ENCODE measurements around the gene C15orf39.

Gene C15orf39

GRCh38 chr15:75172284-75172820, 29.3 kb upstream of the C15orf39 start:
- DNase-seq (ENCODE audit: low read depth, low spot score): no peak

DNA sequence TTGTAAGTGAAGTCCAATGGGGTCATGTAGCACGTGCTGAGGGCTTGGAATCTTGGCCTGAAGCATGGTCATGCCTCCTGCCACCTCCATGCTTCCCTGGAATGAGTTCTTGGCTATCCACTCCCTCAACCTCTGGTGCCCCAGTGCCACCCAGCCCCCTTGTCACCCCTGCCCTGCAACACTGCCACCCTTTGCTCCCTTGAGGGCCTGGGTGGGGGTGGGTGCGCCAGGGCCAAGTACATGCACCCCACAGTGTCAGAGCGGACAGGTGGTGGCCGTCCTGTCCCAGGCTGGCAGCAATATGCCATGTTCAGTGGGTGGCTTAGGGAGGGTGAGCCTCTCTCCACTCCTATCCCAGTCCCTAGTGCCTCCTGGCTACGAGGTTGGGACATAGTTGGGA, 27.6 kb upstream of the C15orf39 start:
- DNase-seq (ENCODE audit: low read depth, low spot score): no peak

DNA sequence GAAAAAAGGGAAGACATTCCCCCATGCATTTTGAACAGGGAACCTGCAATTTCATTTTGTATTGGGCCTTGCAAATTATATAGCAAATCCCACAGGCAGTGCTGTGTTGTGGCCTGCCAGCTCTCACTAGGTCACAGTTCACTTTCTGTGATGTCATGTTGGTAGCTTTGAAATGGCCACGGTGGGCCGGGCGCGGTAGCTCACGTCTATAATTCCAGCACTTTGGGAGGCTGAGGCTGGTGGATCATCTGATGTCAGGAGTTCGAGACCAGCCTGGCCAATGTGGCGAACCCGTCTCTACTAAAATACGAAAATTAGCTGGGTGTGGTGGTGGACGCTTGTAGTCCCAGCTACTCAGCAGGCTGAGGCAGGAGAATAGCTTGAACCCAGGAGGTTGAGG, 27.0 kb upstream of the C15orf39 start:
- no peak for DNase-seq (ENCODE audit: low read depth, low spot score)

DNA sequence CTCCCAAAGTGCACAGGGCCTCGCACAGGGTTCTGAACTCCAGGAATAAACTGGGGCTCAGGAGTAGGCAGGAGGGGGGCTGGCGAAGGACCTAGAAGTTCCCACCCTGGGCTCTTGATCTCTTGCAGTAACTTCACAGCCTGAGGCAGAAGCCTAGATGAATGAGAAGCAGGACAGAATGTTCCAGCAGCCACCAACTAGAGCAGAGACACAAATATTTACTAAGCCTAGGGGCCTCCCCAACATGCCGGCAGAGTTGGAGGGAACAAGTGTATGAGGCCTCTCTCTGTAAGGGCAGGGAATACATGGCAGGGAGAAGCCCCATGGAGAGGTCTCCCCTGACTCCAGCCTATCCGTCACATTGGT, 25.3 kb upstream of the C15orf39 start:
- DNase-seq (ENCODE audit: low read depth, low spot score): no peak

- DNase-seq (ENCODE audit: low read depth, low spot score): no peak
These were observed 24.2 kb upstream of the C15orf39 start for GRCh38 chr15:75177360-75178071.

GRCh38 chr15:75178171-75178937, 23.3 kb upstream of the C15orf39 start:
- DNase-seq (ENCODE audit: low read depth, low spot score): no peak

DNA sequence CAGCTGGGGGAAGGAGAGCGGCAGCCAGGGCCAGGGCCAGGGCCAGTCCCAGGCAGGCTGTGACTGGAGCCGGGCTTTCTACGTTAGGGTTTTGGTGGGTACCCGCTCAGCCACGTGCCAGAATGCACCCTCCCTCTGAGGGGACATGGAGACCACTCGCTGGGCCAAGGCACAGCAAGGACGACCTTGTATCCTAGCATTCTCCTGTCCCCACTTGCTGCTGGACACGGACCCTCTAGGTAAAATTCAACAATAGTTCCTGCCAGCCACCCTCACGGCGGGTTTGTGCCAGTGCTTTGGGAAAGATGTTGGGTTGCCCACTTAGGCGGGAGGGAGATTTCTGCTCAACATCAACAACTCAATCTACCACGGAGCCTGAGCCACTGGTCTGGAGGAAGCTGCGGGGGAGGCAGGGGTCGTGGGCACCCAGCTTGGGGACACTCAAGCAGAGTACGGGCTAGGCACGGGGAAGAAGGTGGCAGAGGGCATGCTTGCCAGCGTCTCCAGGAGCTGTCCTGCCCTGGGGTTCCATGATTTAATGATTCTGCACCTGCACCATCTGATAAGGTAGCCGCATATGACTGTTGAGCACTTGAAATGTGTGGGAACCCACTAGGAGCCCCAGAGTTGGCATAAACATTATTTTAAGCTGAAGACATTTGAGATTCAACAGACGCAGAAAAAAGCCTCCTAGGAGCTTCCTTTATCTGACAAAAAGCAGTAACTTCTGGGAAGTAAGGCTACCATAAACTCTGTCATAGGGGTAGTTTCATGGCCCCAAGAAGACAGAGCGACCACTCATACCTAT, 22.5 kb upstream of the C15orf39 start:
- DNase-seq (ENCODE audit: low read depth, low spot score): no peak

- DNase-seq (ENCODE audit: low read depth, low spot score): no peak
These were observed 21.9 kb upstream of the C15orf39 start for GRCh38 chr15:75179746-75180140.

GRCh38 chr15:75181780-75182179, 19.9 kb upstream of the C15orf39 start:
- no peak for DNase-seq (ENCODE audit: low read depth, low spot score)

DNA sequence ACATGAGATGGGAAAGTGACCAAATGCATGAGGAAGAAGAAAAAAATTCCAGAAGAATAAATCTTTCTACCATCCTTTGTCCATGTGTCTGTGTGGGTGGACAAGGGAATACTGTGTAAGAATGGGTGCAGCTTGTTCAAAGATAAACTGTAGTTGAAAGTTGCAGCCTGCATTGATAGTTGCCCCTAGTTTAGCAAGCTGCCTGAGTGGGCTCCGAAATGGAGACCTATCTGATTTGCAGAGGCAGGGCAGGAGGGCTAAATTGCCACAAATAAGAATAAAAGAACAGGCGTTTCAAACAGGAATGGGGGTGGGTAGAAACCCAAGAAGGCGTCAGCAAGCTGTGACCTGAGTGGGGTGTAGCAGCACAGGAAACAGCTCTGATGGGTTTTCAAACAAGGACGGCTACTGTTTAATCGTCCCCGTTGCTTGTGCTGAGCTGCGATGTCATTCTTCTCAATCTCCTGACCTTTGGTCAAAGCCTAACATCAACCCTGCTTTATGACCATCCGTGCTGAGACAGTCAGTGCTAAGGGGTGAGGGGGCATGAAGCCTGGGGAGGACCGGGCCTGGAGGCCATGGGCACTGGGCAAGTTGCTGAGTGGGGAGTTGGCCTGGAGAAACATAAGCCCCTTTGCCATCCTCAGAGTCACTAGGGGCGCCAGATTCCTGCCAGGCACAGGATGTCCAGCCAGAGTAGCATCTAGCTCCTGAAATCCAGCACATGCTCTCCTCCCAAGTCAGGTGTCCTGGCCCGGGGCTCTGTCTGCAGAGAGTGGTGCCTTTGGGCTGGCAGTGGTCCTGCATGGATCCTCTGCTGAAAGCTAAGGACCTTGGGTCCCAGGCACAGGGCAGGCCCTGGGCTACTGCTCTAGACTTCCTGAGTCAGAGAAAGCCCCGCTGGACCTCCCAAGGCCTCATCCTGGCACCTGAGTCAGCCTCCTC, 19.2 kb upstream of the C15orf39 start:
- no peak for DNase-seq (ENCODE audit: low read depth, low spot score)

DNA sequence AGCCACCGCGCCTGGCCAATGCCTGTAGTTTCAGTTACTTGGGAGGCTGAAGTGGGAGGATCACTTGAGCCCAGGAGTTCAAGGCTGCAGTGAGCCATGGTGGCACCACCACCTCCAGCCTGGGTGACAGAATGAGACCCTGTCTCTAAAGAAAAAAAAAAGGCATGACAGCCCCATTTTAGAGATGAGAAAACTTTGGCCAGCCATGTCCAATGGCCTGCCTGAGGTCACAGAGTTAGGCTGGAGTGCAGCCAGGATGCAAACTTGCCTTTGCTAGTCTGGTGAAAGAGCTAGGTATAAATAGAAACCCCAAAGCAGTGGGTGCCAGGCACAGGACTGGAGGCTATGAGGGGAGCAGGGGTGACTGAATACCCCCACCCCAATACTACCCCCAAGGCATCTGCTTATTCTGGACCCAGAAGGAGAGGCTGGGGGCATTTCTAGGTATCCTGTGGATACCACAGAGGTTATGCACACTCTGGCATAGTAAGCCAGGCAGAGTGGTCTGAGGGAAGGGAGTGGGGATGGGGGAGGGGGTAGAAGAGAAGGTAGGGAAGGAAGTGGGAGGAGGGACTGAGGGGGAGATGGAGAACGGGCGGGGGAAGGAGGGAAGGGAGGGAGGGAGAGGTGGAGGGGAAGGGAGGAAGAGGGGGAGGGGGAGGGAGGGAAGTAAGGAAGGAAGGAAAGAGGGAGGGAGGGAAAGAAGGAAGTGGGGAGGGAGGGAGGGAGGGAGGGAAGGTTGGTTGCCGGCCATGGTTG, 16.2 kb upstream of the C15orf39 start:
- DNase-seq (ENCODE audit: low read depth, low spot score): no peak

DNA sequence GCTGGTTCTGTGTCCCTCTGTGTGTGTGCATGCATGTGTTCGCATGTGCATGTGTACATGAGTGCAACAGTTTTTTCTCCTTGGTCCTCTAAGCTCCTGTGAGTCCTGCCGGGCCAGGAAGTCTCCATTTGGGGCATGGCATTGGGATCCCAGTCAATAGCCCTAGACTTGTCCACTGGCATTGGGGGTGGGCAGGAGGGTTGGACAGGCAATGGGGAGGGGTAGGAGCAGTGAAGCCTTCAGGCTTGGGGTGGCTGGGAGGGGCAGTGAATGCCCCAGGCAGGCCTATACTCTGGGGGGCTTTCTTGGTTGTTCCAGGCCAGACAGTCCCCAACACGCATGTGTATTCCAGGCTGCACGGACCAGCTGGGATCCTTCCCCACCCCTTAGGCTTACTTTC, 15.6 kb upstream of the C15orf39 start:
- no peak for DNase-seq (ENCODE audit: low read depth, low spot score)

GRCh38 chr15:75188499-75188898, 13.2 kb upstream of the C15orf39 start:
- no peak for DNase-seq (ENCODE audit: low read depth, low spot score)

GRCh38 chr15:75191235-75191634, 10.4 kb upstream of the C15orf39 start:
- no peak for DNase-seq (ENCODE audit: low read depth, low spot score)

- no peak for DNase-seq (ENCODE audit: low read depth, low spot score)
These were observed 9.4 kb upstream of the C15orf39 start for GRCh38 chr15:75192307-75192706.

DNA sequence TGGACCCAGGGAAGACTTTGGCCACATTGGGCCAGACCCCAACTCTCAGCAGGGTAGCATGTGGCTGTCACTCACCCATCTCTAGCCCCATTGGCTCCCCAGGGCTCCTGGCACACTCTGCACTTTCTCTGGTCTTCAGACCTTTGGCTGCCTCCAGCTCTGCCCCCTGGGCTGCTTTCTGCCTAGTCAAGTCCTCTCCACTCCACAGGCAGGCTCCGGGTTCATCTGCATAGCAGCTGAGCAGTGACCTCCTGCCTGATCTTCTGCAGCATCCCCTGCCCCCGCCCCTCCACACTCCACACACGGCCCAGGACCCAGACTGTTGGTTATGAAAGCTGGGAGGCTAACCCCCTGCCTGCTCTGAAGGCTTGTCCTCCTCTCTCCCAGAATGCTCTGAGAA, 8.4 kb upstream of the C15orf39 start:
- no peak for DNase-seq (ENCODE audit: low read depth, low spot score)

- no peak for DNase-seq (ENCODE audit: low read depth, low spot score)
These were observed 7.7 kb upstream of the C15orf39 start for GRCh38 chr15:75193976-75194375.

DNA sequence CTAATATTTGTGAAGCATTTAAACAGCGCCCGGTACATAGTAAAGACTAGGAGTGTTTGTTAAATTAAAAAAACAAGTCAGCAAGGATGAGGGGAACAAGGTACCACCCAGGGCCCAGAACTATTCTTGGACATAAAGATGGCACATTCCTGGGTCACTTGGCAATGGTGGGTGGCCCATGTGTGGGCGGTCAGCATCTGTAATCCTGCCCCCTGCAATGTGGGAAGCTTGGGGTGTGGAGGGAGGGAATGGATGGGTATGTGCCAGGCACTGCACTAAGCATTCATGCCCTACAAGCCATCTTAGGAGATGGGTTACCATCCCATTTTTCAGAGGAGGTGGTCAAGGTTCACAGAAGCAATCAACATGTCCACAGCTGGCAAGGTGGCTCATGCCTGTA, 7.3 kb upstream of the C15orf39 start:
- no peak for DNase-seq (ENCODE audit: low read depth, low spot score)

DNA sequence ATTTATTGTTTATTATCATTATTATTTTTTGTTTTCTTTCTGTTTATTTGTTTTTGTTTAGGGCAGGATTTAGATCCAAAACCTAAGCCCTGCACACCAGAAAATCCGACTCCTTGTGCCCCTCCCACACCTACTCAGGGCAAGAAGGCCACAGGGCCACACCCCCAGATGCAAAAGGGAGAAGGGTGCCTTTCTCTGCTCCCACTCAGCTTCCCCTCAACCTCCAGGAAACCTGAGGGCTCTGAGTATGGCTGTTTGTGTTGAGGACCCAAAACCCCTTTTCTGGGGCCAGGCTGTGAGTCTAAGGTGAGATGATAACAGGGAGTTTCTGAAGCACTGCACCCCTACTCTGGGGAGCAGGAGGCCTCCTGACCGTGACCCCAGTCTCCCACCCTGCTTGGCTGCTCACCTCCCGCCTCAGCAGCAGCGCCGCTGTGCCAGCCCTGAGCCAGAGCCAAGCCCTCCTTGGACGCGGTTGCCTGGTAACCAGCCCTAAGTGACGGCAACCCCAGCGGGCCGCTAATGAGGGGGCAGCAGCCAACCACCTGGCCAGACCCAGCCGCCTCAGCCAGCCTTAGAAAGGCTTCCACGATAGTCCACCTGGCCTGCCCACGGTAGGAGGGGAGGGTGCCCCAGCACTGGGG, 6.4 kb upstream of the C15orf39 start:
- DNase-seq (ENCODE audit: low read depth, low spot score): no peak

DNA sequence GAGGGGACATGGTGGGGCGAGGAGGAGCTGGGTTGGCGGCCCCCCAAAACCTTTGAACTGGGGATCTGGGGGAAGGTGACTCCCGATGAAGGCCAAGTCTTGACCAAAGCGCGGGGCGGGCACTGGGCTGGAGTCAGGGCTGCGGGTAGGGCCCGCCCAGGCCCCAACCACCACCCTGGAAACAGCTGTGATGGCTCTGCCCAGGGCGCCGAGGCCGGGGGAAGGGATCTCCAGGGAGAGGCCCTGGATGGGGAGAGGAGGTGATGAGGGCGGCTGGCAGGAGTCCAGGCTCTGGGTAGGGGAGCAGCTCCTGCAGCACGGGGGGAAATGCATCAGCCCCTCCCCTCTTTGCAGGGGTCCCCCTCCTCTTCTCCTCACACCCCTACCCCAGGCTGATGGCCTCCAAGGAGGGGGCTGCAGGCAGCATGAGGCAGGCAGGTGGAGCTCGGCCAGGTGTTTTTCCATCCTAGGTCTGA, 5.9 kb upstream of the C15orf39 start:
- no peak for DNase-seq (ENCODE audit: low read depth, low spot score)
